Natural killer cell (primary cell): Measurements from ENCODE around the gene PAX6. TPM values are rescaled to one million over a fixed set of nuclear protein-coding genes. Genes with fewer than 3 reads are reported as not detected.

Experiments used
- ATAC-seq, 3 donors: fragments of 150-1000 bp in 2 of 3; fragments of 200-7000 bp in 1 of 3; cut with Tn5 transposase; 1 replicate in 1 of 3; 2 replicates in 2 of 3; pipeline ENCODE4 v1.10.0; 2021; ENCODE audit warnings: mild to moderate bottlenecking in 2 of 3, moderate library complexity in 2 of 3
- DNase-seq, 2 donors: peaks; one replicate each; pipeline versions ENCODE4 v3.0.0 to v3.0.0-alpha.2; 2013 to 2021; ENCODE audit warnings: mixed read lengths in 1 of 2
- H3K27ac ChIP-seq: one replicate; pipeline ENCODE4 v1.5.1; 2013; ENCODE audit warnings: mild to moderate bottlenecking, low read length
- H3K27me3 ChIP-seq: one replicate; pipeline ENCODE4 v1.6.1; 2013; ENCODE audit warnings: low read length; ENCODE audit not compliant: control insufficient read depth, insufficient read depth
- H3K36me3 ChIP-seq: one replicate; pipeline ENCODE4 v1.6.1; 2013; ENCODE audit warnings: low read length; ENCODE audit not compliant: control insufficient read depth, insufficient read depth
- H3K4me1 ChIP-seq: one replicate; pipeline ENCODE4 v1.6.1; 2013; ENCODE audit warnings: low read length; ENCODE audit not compliant: control insufficient read depth, insufficient read depth
- H3K4me3 ChIP-seq: one replicate; pipeline ENCODE4 v1.5.1; 2013; ENCODE audit warnings: low read length
- H3K9me3 ChIP-seq: one replicate; pipeline ENCODE4 v1.6.1; 2013; ENCODE audit warnings: low read length; ENCODE audit not compliant: control insufficient read depth, insufficient read depth
- H3K27ac Mint-ChIP-seq, 2 donors: one replicate each; pipeline ENCODE4 v1.8.0; 2022; ENCODE audit warnings: mild to moderate bottlenecking in 2 of 2, mixed read lengths in 2 of 2, moderate library complexity in 1 of 2
- H3K27me3 Mint-ChIP-seq, 2 donors: one replicate each; pipeline ENCODE4 v1.8.0; 2022; ENCODE audit warnings: low read depth in 2 of 2, mixed read lengths in 2 of 2
- H3K36me3 Mint-ChIP-seq: one replicate; pipeline ENCODE4 v1.8.0; 2022; ENCODE audit warnings: mixed read lengths
- H3K4me1 Mint-ChIP-seq, 2 donors: one replicate each; pipeline ENCODE4 v1.8.0; 2022; ENCODE audit warnings: mixed read lengths in 2 of 2
- H3K4me3 Mint-ChIP-seq: one replicate; pipeline ENCODE4 v1.8.0; 2022; ENCODE audit warnings: mild to moderate bottlenecking, moderate library complexity, mixed read lengths
- H3K9me3 Mint-ChIP-seq, 2 donors: one replicate each; pipeline ENCODE4 v1.8.0; 2022; ENCODE audit warnings: mixed read lengths in 2 of 2
- CTCF ChIP-seq: fragments of 200-600 bp; IDR thresholded peaks from one replicate; pipeline ENCODE4 v1.8.0; 2022; ENCODE audit warnings: antibody characterized with exemption
- WGBS: methylation state at CpG from one replicate; pipeline ENCODE4 v1.1.7; 2013; ENCODE audit warnings: missing lambda C conversion rate; ENCODE audit not compliant: insufficient coverage; 5-methylcytosine and 5-hydroxymethylcytosine counted together
- intact Hi-C: fragments of 100-400 bp; cut with micrococcal nuclease; formaldehyde crosslinking; loops from one replicate; pipeline ENCODE4 v1.14.2; 2022
- total RNA-seq, 4 donors: library from RNA; stranded (reverse); fragments of 120-200 nt in 1 of 4; gene quantifications; one replicate each; pipeline versions ENCODE4 v1.2.3 to v1.2.4, GENCODE V29; 2013 to 2022

Gene PAX6
- total RNA-seq, 3 donors from 2014 or later (not counting 1 experiment from before 2014, with no cell fraction given), result not detected

GRCh38 chr11:31790649-31791048 is 20.5 kb downstream of the PAX6 start:
- H3K27ac Mint-ChIP-seq, result no peak overlapping the region
- DNase-seq (no peak), ATAC-seq (no peak)
- H3K27me3 Mint-ChIP-seq, result peaks cover 33% of the 10 kb centered on the region in 2 donors
- intact Hi-C loops, result no loop called here
- peaks cover 6% of the 10 kb centered on the region for H3K36me3 Mint-ChIP-seq
- no peak for TF ChIP-seq CTCF
- no peaks in the 10 kb centered on the region for H3K9me3 Mint-ChIP-seq
- Histone ChIP-seq H3K27ac (no peak overlapping the region), H3K9me3 (no peaks in the 10 kb centered on the region), H3K36me3 (no peaks in the 10 kb centered on the region), H3K4me3 (no peak overlapping the region), H3K27me3 (no peaks in the 10 kb centered on the region), H3K4me1 (no peaks in the 10 kb centered on the region)
- H3K4me1 Mint-ChIP-seq, result no peaks in the 10 kb centered on the region
- H3K4me3 Mint-ChIP-seq, result no peak overlapping the region
- WGBS, result 92% methylated on average over 7 of the region's 7 CpGs

GRCh38 chr11:31788085-31788484 is 23.0 kb downstream of the PAX6 start:
- Histone ChIP-seq H3K4me1 (no peaks in the 10 kb centered on the region), H3K4me3 (no peak overlapping the region), H3K27me3 (no peaks in the 10 kb centered on the region), H3K27ac (no peak overlapping the region), H3K9me3 (no peaks in the 10 kb centered on the region), H3K36me3 (no peaks in the 10 kb centered on the region)
- no peak for ATAC-seq
- Mint-ChIP-seq H3K4me3 (no peak overlapping the region), H3K9me3 (no peaks in the 10 kb centered on the region), H3K27me3 (peaks cover 10 to 16% of the 10 kb centered on the region in 2 donors), H3K36me3 (no peaks in the 10 kb centered on the region), H3K4me1 (no peaks in the 10 kb centered on the region), H3K27ac (no peak overlapping the region)
- intact Hi-C loops, result no loop called here
- WGBS, result 80% methylated on average over 1 of the region's 3 CpGs
- TF ChIP-seq CTCF, result no peak
- no peak for DNase-seq

- peaks cover 7 to 9% of the 10 kb centered on the region in 2 donors for H3K27me3 Mint-ChIP-seq
- H3K27ac Mint-ChIP-seq, result no peak overlapping the region
- 94% methylated on average over 15 of the region's 16 CpGs for whole genome bisulfite sequencing
Observed at GRCh38 chr11:31786996-31787685, 24.0 kb downstream of the PAX6 start.

More at GRCh38 chr11:31786996-31787685, 24.0 kb downstream of the PAX6 start:
- Histone ChIP-seq H3K36me3 (no peaks in the 10 kb centered on the region), H3K4me1 (no peaks in the 10 kb centered on the region), H3K4me3 (no peak overlapping the region), H3K9me3 (no peaks in the 10 kb centered on the region), H3K27me3 (no peaks in the 10 kb centered on the region), H3K27ac (no peak overlapping the region)
- intact Hi-C loops, result no loop called here
- Mint-ChIP-seq H3K9me3 (no peaks in the 10 kb centered on the region), H3K4me1 (no peaks in the 10 kb centered on the region), H3K36me3 (no peaks in the 10 kb centered on the region), H3K4me3 (no peak overlapping the region)
- no peak for TF ChIP-seq CTCF
- no peak for ATAC-seq
- DNase-seq, result no peak
